Left lung (tissue), 10 donors: Measurements from ENCODE around the gene DUSP16. TPM values are rescaled to one million over a fixed set of nuclear protein-coding genes. Genes with fewer than 3 reads are reported as not detected.
A peak's percentile ranks its signal among the peaks of the same experiment; 100 is the strongest.
"Not testable (repeated sequence)": the region's sequence is repeated elsewhere in the genome, so short reads cannot be mapped to it uniquely, and the experiment has no call there.

ENCODE experiments used
- ATAC-seq: fragments of 200-7000 bp; cut with Tn5 transposase; one replicate; pipeline ENCODE4 v1.9.1; 2020; ENCODE audit warnings: moderate library complexity
- DNase-seq, 4 donors: peaks; one replicate each; pipeline ENCODE4 v3.0.0-alpha.2; 2013 to 2020
- H3K27ac ChIP-seq, 2 donors: fragments of 200-600 bp; sonication (generic) in 1 of 2; one replicate each; pipeline versions ENCODE4 v1.5.0 to v1.8.0; 2020 to 2021
- H3K27me3 ChIP-seq, 2 donors: fragments of 200-600 bp; sonication (generic) in 1 of 2; one replicate each; pipeline versions ENCODE4 v1.5.0 to v1.8.0; 2020 to 2021
- H3K36me3 ChIP-seq, 2 donors: fragments of 200-600 bp; sonication (generic) in 1 of 2; one replicate each; pipeline versions ENCODE4 v1.5.0 to v1.8.0; 2020 to 2021
- H3K4me1 ChIP-seq, 2 donors: fragments of 200-600 bp; one replicate each; pipeline ENCODE4 v1.8.0; 2021
- H3K4me3 ChIP-seq, 2 donors: fragments of 200-600 bp; sonication (generic) in 1 of 2; one replicate each; pipeline versions ENCODE4 v1.5.0 to v1.8.0; 2020 to 2021; ENCODE audit warnings: mild to moderate bottlenecking in 1 of 2
- H3K9me3 ChIP-seq, 2 donors: fragments of 200-600 bp; sonication (generic) in 1 of 2; one replicate each; pipeline versions ENCODE4 v1.5.0 to v1.8.0; 2020 to 2021
- intact Hi-C, 2 donors: fragments of 100-400 bp; cut with DNase I; formaldehyde crosslinking; loops; one replicate each; pipeline versions ENCODE4 v1.11.2 to v1.14.2; 2022
- polyA plus RNA-seq, 6 donors: library from polyadenylated mRNA; unstranded; fragments of 120-200 nt; gene quantifications; one replicate each; pipeline ENCODE4 v1.2.1, GENCODE V29; 2013; ENCODE audit not compliant: insufficient read length in 6 of 6
- total RNA-seq, 2 donors: library from RNA; stranded (reverse); fragmentation: NEBNext Ultra II Directional; extraction: Animal tissue kit (Norgen Biotek cat#: 25700); gene quantifications; one replicate each; pipeline ENCODE4 v1.2.1, GENCODE V29; 2021
- TF ChIP-seq, protein P1 (sequence below), 2 donors: fragments of 200-600 bp; sonication (generic) in 1 of 2; IDR thresholded peaks; one replicate each; pipeline versions ENCODE4 v1.5.0 to v1.8.0; 2021; ENCODE audit warnings: antibody characterized with exemption in 2 of 2
- donor health status: DM: no; HTN: yes; CAD: no.
- donor health status: DM: no; HTN: no; CAD: no.

The DUSP16 gene
- total and polyA plus RNA-seq, 8 donors = 31.7 to 45.6 (median 35.5) TPM

- intact Hi-C loops = no loop called here
- ATAC-seq (no peak), DNase-seq (no peak)
These were observed 37.3 kb upstream of the DUSP16 start for GRCh38 chr12:12599750-12600643.

GRCh38 chr12:12598864-12599263, 36.2 kb upstream of the DUSP16 start:
- intact Hi-C loops = no loop called here
- H3K4me3 ChIP-seq = no peak overlapping the region
- DNase-seq = no peak

More at GRCh38 chr12:12599750-12600643, 37.3 kb upstream of the DUSP16 start:
- no peaks in the 10 kb centered on the region for H3K36me3 ChIP-seq
- no peak overlapping the region for H3K27ac ChIP-seq
- TF ChIP-seq, protein P1, sequence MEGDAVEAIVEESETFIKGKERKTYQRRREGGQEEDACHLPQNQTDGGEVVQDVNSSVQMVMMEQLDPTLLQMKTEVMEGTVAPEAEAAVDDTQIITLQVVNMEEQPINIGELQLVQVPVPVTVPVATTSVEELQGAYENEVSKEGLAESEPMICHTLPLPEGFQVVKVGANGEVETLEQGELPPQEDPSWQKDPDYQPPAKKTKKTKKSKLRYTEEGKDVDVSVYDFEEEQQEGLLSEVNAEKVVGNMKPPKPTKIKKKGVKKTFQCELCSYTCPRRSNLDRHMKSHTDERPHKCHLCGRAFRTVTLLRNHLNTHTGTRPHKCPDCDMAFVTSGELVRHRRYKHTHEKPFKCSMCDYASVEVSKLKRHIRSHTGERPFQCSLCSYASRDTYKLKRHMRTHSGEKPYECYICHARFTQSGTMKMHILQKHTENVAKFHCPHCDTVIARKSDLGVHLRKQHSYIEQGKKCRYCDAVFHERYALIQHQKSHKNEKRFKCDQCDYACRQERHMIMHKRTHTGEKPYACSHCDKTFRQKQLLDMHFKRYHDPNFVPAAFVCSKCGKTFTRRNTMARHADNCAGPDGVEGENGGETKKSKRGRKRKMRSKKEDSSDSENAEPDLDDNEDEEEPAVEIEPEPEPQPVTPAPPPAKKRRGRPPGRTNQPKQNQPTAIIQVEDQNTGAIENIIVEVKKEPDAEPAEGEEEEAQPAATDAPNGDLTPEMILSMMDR (IDR thresholded peaks at IDR 0.05) = no peak
- no peaks in the 10 kb centered on the region for H3K4me1 ChIP-seq
- H3K27me3 ChIP-seq = no peaks in the 10 kb centered on the region
- no peak overlapping the region for H3K4me3 ChIP-seq
- no peaks in the 10 kb centered on the region for H3K9me3 ChIP-seq

GRCh38 chr12:12596598-12596997, 33.9 kb upstream of the DUSP16 start:
- H3K4me3 ChIP-seq, H3K27ac ChIP-seq, ATAC-seq, DNase-seq, H3K4me1 ChIP-seq, intact Hi-C loops, H3K36me3 ChIP-seq, H3K27me3 ChIP-seq, H3K9me3 ChIP-seq: not testable (repeated sequence)

More at GRCh38 chr12:12598864-12599263, 36.2 kb upstream of the DUSP16 start:
- Histone ChIP-seq H3K36me3 (no peaks in the 10 kb centered on the region), H3K27me3 (no peaks in the 10 kb centered on the region), H3K4me1 (no peaks in the 10 kb centered on the region), H3K9me3 (no peaks in the 10 kb centered on the region), H3K27ac (no peak overlapping the region)
- ATAC-seq = no peak
- TF ChIP-seq, protein P1 (IDR thresholded peaks at IDR 0.05) = no peak

- H3K27me3 ChIP-seq, H3K4me1 ChIP-seq, H3K9me3 ChIP-seq, intact Hi-C loops, H3K27ac ChIP-seq, DNase-seq, H3K4me3 ChIP-seq, H3K36me3 ChIP-seq, ATAC-seq: not testable (repeated sequence)
These were observed 33.3 kb upstream of the DUSP16 start for GRCh38 chr12:12595929-12596328.

DNA sequence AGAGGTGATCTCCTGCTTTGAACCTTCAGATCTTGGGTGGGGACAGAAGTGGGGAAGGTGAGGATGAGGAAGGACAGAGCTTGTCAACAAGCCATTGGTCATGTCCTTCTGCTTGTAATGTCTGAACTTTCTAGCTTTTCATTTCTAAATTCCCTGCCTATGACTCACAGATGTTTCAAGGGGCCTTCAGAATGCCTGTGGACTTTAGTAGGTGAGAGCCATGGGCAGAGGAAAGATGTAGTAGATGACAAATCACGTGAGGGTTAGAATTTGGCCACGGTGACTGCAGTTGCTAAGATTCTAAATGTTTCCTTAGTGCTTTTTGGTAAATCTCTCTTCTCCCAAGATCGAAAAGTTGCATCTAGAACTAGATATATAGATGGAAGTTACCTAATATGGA, 30.3 kb upstream of the DUSP16 start:
- TF ChIP-seq, protein P1 (IDR thresholded peaks at IDR 0.05) = no peak
- no peaks in the 10 kb centered on the region for H3K4me1 ChIP-seq
- peak; percentile 73 for ATAC-seq
- no peak for DNase-seq
- H3K36me3 ChIP-seq = no peaks in the 10 kb centered on the region
- H3K9me3 ChIP-seq = no peaks in the 10 kb centered on the region
- no peak overlapping the region for H3K4me3 ChIP-seq
- H3K27me3 ChIP-seq = no peaks in the 10 kb centered on the region
- intact Hi-C loops = no loop called here
- no peak overlapping the region for H3K27ac ChIP-seq

- no peaks in the 10 kb centered on the region for H3K36me3 ChIP-seq
- DNase-seq = no peak
- no peaks in the 10 kb centered on the region for H3K4me1 ChIP-seq
- H3K4me3 ChIP-seq = no peak overlapping the region
- ATAC-seq = no peak
- intact Hi-C loops = no loop called here
- TF ChIP-seq, protein P1 (IDR thresholded peaks at IDR 0.05) = no peak
- H3K9me3 ChIP-seq = no peaks in the 10 kb centered on the region
- no peak overlapping the region for H3K27ac ChIP-seq
- no peaks in the 10 kb centered on the region for H3K27me3 ChIP-seq
These were observed 28.3 kb upstream of the DUSP16 start for GRCh38 chr12:12590961-12591360.

- DNase-seq, H3K4me3 ChIP-seq, H3K36me3 ChIP-seq, H3K27ac ChIP-seq, ATAC-seq, H3K9me3 ChIP-seq, H3K27me3 ChIP-seq, intact Hi-C loops: not testable (repeated sequence)
- peaks cover 0 to 15% of the 10 kb centered on the region in 2 donors for H3K4me1 ChIP-seq
These were observed 25.8 kb upstream of the DUSP16 start for GRCh38 chr12:12588436-12588835.
